Ramos (cell line): ENCODE data around the gene SFMBT2.

Source experiments
- in situ Hi-C: fragments of 300-500 bp; cut with MboI; formaldehyde crosslinking; loops from one replicate; pipeline ENCODE4 v1.14.3; 2022; ENCODE audit warnings: low sequenced_read_pairs; ENCODE audit not compliant: unreplicated experiment

The SFMBT2 gene

GRCh38 chr10:7377614-7378248 lies 33.1 kb downstream of the SFMBT2 start:
- in situ Hi-C loops: no loop called here

- in situ Hi-C loops: no loop called here
Measured at GRCh38 chr10:7374795-7375194, 36.0 kb downstream of the SFMBT2 start.

GRCh38 chr10:7373039-7373438 lies 37.8 kb downstream of the SFMBT2 start:
- in situ Hi-C loops: no loop called here

- in situ Hi-C loops: no loop called here
Measured at GRCh38 chr10:7372504-7372903, 38.3 kb downstream of the SFMBT2 start.

GRCh38 chr10:7370511-7370910 lies 40.3 kb downstream of the SFMBT2 start:
- in situ Hi-C loops: no loop called here

GRCh38 chr10:7365027-7365745 lies 45.6 kb downstream of the SFMBT2 start:
- in situ Hi-C loops: no loop called here

- in situ Hi-C loops: no loop called here
Measured at GRCh38 chr10:7364474-7364873, 46.4 kb downstream of the SFMBT2 start.

- in situ Hi-C loops: no loop called here
Measured at GRCh38 chr10:7363700-7364099, 47.1 kb downstream of the SFMBT2 start.

- in situ Hi-C loops: no loop called here
Measured at GRCh38 chr10:7362471-7362870, 48.4 kb downstream of the SFMBT2 start.

GRCh38 chr10:7361316-7361715 lies 49.5 kb downstream of the SFMBT2 start:
- in situ Hi-C loops: no loop called here

- in situ Hi-C loops: no loop called here
Measured at GRCh38 chr10:7359954-7360353, 50.9 kb downstream of the SFMBT2 start.

- in situ Hi-C loops: no loop called here
Measured at GRCh38 chr10:7359356-7359755, 51.5 kb downstream of the SFMBT2 start.

- in situ Hi-C loops: no loop called here
Measured at GRCh38 chr10:7357193-7357592, 53.6 kb downstream of the SFMBT2 start.

- in situ Hi-C loops: no loop called here
Measured at GRCh38 chr10:7354330-7355047, 56.3 kb downstream of the SFMBT2 start.

GRCh38 chr10:7351894-7352293 lies 58.9 kb downstream of the SFMBT2 start:
- in situ Hi-C loops: no loop called here

- in situ Hi-C loops: no loop called here
Measured at GRCh38 chr10:7350541-7351195, 60.2 kb downstream of the SFMBT2 start.

- in situ Hi-C loops: no loop called here
Measured at GRCh38 chr10:7345717-7346116, 65.1 kb downstream of the SFMBT2 start.

- in situ Hi-C loops: no loop called here
Measured at GRCh38 chr10:7343040-7343439, 67.8 kb downstream of the SFMBT2 start.

GRCh38 chr10:7340179-7340874 lies 70.5 kb downstream of the SFMBT2 start:
- in situ Hi-C loops: no loop called here

GRCh38 chr10:7339510-7339909 lies 71.3 kb downstream of the SFMBT2 start:
- in situ Hi-C loops: no loop called here
